Astrocyte of the cerebellum (primary cell): ENCODE results near the gene TTI1.

Experiments used
- DNase-seq: peaks from one replicate; pipeline ENCODE4 v3.0.0-alpha.2; 2011; ENCODE audit warnings: low read depth
- H3K4me3 ChIP-seq: 2 replicates; pipeline ENCODE4 v1.5.1; 2011; ENCODE audit warnings: mild to moderate bottlenecking, low read depth, low read length, moderate library complexity
- CTCF ChIP-seq: IDR thresholded peaks from 2 replicates; pipeline ENCODE4 v1.5.1; 2012; ENCODE audit warnings: low read length, low read depth, moderate library complexity, mild to moderate bottlenecking; ENCODE audit errors: missing control alignments
- in situ Hi-C: cut with HindIII; loops from 2 replicates; pipeline ENCODE4 v1.10.0; 2017; ENCODE audit warnings: low sequenced_read_pairs

The TTI1 gene

GRCh38 chr20:37995856-37996605, 37.2 kb downstream of the TTI1 start:
- DNase-seq: no peak
- in situ Hi-C loops: loop anchor here (5.0 kb wide), 1 partner anchor 79 kb away; no protein-coding TSS in a partner anchor
- no peak for TF ChIP-seq CTCF

GRCh38 chr20:37994512-37994911, 38.7 kb downstream of the TTI1 start:
- no peak overlapping the region for H3K4me3 ChIP-seq
- peak; percentile 67 for DNase-seq
- in situ Hi-C loops: no loop called here
- no peak for TF ChIP-seq CTCF

More at GRCh38 chr20:37995856-37996605, 37.2 kb downstream of the TTI1 start:
- no peak overlapping the region for H3K4me3 ChIP-seq

- DNase-seq: peak; percentile 70
Measured at GRCh38 chr20:37992802-37993409, 40.4 kb downstream of the TTI1 start.

GRCh38 chr20:37991908-37992307, 41.3 kb downstream of the TTI1 start:
- in situ Hi-C loops: no loop called here

More at GRCh38 chr20:37992802-37993409, 40.4 kb downstream of the TTI1 start:
- peak; percentile 51 for TF ChIP-seq CTCF
- no peak overlapping the region for H3K4me3 ChIP-seq
- in situ Hi-C loops: no loop called here

GRCh38 chr20:37991157-37991866, 41.9 kb downstream of the TTI1 start:
- DNase-seq: no peak
- no peak overlapping the region for H3K4me3 ChIP-seq
- no peak for TF ChIP-seq CTCF
- in situ Hi-C loops: no loop called here

More at GRCh38 chr20:37991908-37992307, 41.3 kb downstream of the TTI1 start:
- no peak for DNase-seq
- no peak for TF ChIP-seq CTCF
- no peak overlapping the region for H3K4me3 ChIP-seq

- in situ Hi-C loops: no loop called here
- TF ChIP-seq CTCF: no peak
- no peak for DNase-seq
- H3K4me3 ChIP-seq: no peak overlapping the region
Measured at GRCh38 chr20:37990571-37991151, 42.6 kb downstream of the TTI1 start.
